Fibroblast of lung (primary cell): ENCODE data around the gene VDAC2. TPM values are rescaled to one million over a fixed set of nuclear protein-coding genes. Genes with fewer than 3 reads are reported as not detected.

ENCODE experiments used
- DNase-seq, 2 donors: peaks; one replicate each; pipeline versions ENCODE4 v3.0.0 to v3.0.0-alpha.2; 2010; ENCODE audit warnings: low read depth in 2 of 2
- H2AFZ ChIP-seq: 2 replicates; pipeline ENCODE4 v1.5.1; 2012; ENCODE audit warnings: low read length, control low read depth, inconsistent platforms
- H3K27ac ChIP-seq: 2 replicates; pipeline ENCODE4 v1.5.1; 2011; ENCODE audit warnings: low read length, control low read depth; ENCODE audit not compliant: insufficient read depth
- H3K27me3 ChIP-seq: 2 replicates; pipeline ENCODE4 v1.5.1; 2011; ENCODE audit warnings: mild to moderate bottlenecking, low read length; ENCODE audit not compliant: control insufficient read depth, insufficient read depth
- H3K36me3 ChIP-seq: 2 replicates; pipeline ENCODE4 v1.5.1; 2011; ENCODE audit warnings: low read length; ENCODE audit not compliant: control insufficient read depth, insufficient read depth
- H3K4me1 ChIP-seq: 2 replicates; pipeline ENCODE4 v1.5.1; 2011; ENCODE audit warnings: low read length; ENCODE audit not compliant: control insufficient read depth, insufficient read depth; ENCODE audit errors: extremely low read depth
- H3K4me2 ChIP-seq: 2 replicates; pipeline ENCODE4 v1.5.1; 2011; ENCODE audit warnings: low read length, control low read depth; ENCODE audit not compliant: insufficient read depth; ENCODE audit errors: extremely low read depth
- H3K4me3 ChIP-seq, 4 experiments: fragments of 200-600 bp in 1 of 4; sonication (generic) in 1 of 4; replicated peaks in 1 of 4; 2 replicates each; pipeline ENCODE4 v1.5.1; 2011 to 2016; ENCODE audit warnings: low read length in 4 of 4, low read depth in 3 of 4, mild to moderate bottlenecking in 3 of 4, control low read depth in 2 of 4, inconsistent platforms in 1 of 4, mixed read lengths in 1 of 4; ENCODE audit not compliant: insufficient read depth in 1 of 4; ENCODE audit errors: control extremely low read depth in 1 of 4
- H3K79me2 ChIP-seq: 2 replicates; pipeline ENCODE4 v1.5.1; 2012; ENCODE audit warnings: mild to moderate bottlenecking, low read length, inconsistent platforms; ENCODE audit not compliant: control insufficient read depth, insufficient read depth
- H3K9ac ChIP-seq: 2 replicates; pipeline ENCODE4 v1.5.1; 2011; ENCODE audit warnings: mild to moderate bottlenecking, low read length, control low read depth; ENCODE audit not compliant: insufficient read depth
- H3K9me3 ChIP-seq: 2 replicates; pipeline ENCODE4 v1.5.1; 2012; ENCODE audit warnings: low read depth, low read length; ENCODE audit not compliant: control insufficient read depth, insufficient read depth
- H4K20me1 ChIP-seq: 2 replicates; pipeline ENCODE4 v1.5.1; 2011; ENCODE audit warnings: low read length; ENCODE audit not compliant: control insufficient read depth, insufficient read depth; ENCODE audit errors: extremely low read depth
- CTCF ChIP-seq, 2 donors: IDR thresholded peaks in 1 of 2; conservative IDR thresholded peaks in 1 of 2; 1 replicate in 1 of 2; 2 replicates in 1 of 2; pipeline ENCODE4 v1.5.1; 2011 to 2012; ENCODE audit warnings: low read length in 2 of 2, control low read depth in 1 of 2, inconsistent platforms in 1 of 2, low read depth in 1 of 2, mild to moderate bottlenecking in 1 of 2
- EZH2 ChIP-seq: IDR thresholded peaks from 2 replicates; pipeline ENCODE4 v1.5.1; 2012; ENCODE audit warnings: low read length, control low read depth, mild to moderate bottlenecking; ENCODE audit errors: missing control alignments
- polyA plus RNA-seq, 2 donors: library from polyadenylated mRNA; depleted of rRNA in 1 of 2; stranded (reverse) in 1 of 2; unstranded in 1 of 2; fragments of >200 nt; gene quantifications; 2 replicates each; pipeline ENCODE4 v1.2.1, GENCODE V29; 2011 to 2012; ENCODE audit warnings: missing spikeins in 1 of 2
- total RNA-seq: library from RNA; depleted of rRNA; stranded (reverse); fragments of >200 nt; gene quantifications from 2 replicates; pipeline ENCODE4 v1.2.1, GENCODE V29; 2014

Gene VDAC2
- total and polyA plus RNA-seq, 2 donors (not counting 1 experiment from before 2014, with no cell fraction given): 151 to 208 TPM

DNA sequence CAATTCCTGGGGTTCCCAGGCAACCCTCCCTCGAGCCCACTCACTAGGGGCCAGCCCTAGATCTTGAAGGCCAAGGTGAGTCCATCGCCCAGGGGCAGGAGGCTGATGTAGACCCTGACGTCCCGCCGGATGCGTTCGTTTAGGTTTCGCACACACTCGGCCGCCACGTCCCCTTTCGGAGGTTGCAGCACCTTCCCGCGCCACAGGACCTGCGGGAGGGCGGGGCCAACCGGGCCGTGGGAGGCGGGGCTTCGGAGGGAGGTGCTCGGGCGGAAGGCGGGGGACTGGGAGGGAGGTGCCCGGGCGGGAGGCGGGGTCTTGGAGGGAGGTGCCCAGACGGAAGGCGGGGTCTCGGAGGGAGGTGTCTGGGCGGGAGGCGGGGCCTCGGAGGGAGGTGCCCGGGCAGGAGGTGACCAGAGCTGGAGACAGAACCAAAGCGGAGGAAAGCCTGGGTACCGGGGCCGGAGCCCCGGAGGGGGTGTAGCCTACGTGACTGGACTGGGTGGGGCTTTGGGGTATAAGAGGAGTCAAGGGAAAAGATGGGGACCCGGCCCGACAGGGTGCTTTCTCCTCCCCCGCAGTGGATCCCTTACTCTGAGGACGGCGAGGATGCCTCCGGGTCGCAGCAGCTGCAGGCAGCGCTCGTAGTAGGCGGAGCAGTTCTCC is 23.6 kb downstream of the VDAC2 start:
- Histone ChIP-seq H2AFZ (peak overlapping the region; percentile 69), H3K4me2 (peak overlapping the region; percentile 96), H3K9me3 (no peaks in the 10 kb centered on the region), H3K27me3 (no peaks in the 10 kb centered on the region), H4K20me1 (no peaks in the 10 kb centered on the region), H3K27ac (peak overlapping the region; percentile 34), H3K79me2 (peaks cover 5% of the 10 kb centered on the region), H3K4me3 (peak overlapping the region; percentile 16 to 69 (median 60)), H3K9ac (peak overlapping the region; percentile 65), H3K4me1 (peaks cover 5% of the 10 kb centered on the region), H3K36me3 (peaks cover 9% of the 10 kb centered on the region)
- TF ChIP-seq EZH2: no peak
- no peak for TF ChIP-seq CTCF (conservative IDR thresholded peaks at IDR 0.05 in 1 of 2, IDR thresholded peaks at IDR 0.05 in 1 of 2; ENCODE audit: low read depth in 1 of 2, low read length in 2 of 2)
- DNase-seq: peak; percentile 83 to 84

DNA sequence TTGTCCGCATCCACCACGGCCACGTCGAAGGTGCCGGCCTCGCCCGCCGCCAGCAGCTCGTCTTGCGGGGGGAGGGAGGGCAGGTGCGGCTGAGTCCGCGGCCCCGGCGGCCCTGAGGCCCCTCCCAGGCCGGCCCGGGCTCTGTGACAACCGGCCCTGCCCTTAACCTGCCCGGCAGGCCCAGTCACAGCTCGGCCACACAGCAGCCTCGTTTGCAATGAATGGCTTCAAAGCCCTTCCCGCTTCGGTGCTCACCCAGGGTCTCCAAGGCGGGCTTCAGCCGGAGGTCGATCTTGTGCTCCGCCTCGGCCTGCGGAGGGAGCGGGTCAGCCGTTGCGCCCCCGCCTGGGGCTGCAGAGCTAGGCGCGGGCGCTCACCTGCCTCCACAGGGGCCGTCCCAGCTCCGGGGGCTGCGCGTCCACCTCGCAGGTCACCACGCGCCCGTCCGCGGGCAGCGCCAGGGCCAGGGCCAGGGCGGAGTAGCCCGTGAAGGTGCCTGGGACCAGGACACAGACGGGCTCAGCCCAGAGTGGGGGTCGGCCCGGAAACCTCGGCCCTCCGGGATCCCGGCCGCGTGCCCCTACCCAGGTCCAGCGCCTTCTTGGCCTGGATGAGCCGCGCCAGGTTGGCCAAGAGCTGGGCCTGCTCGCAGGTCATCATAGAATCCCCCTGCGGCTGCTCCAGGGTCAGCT is 24.2 kb downstream of the VDAC2 start:
- peak overlapping the region; percentile 47 to 69 (median 60) for H3K4me3 ChIP-seq
- H2AFZ ChIP-seq: peak overlapping the region; percentile 69
- H3K27me3 ChIP-seq: no peaks in the 10 kb centered on the region
- H3K4me1 ChIP-seq: peaks cover 5% of the 10 kb centered on the region
- peak overlapping the region; percentile 65 for H3K9ac ChIP-seq
- peak overlapping the region; percentile 28 for H3K27ac ChIP-seq
- peaks cover 2% of the 10 kb centered on the region for H3K79me2 ChIP-seq
- DNase-seq: no peak
- TF ChIP-seq CTCF (conservative IDR thresholded peaks at IDR 0.05 in 1 of 2, IDR thresholded peaks at IDR 0.05 in 1 of 2; ENCODE audit: low read depth in 1 of 2, low read length in 2 of 2) (no peak), EZH2 (no peak)
- peaks cover 9% of the 10 kb centered on the region for H3K36me3 ChIP-seq
- H3K9me3 ChIP-seq: no peaks in the 10 kb centered on the region
- peak overlapping the region; percentile 96 for H3K4me2 ChIP-seq
- H4K20me1 ChIP-seq: no peaks in the 10 kb centered on the region

GRCh38 chr10:75235375-75236177 is 25.0 kb downstream of the VDAC2 start, which contains the start of gene COMTD1:
Gene COMTD1, minus strand, starts transcription at chr10:75235957. Its CDS starts 29 bp downstream, at chr10:75235928.
- peak within 1 kb of the TSS; percentile 28 for H3K27ac ChIP-seq
- H3K4me3 ChIP-seq: peak within 1 kb of the TSS; percentile 47 to 69 (median 60)
- DNase-seq: peak; percentile 76 to 82
- H3K4me1 ChIP-seq: peaks cover 5% of the 10 kb centered on the region
- peaks cover 2% of the 10 kb centered on the region for H3K79me2 ChIP-seq
- no peaks in the 10 kb centered on the region for H3K27me3 ChIP-seq
- TF ChIP-seq CTCF (conservative IDR thresholded peaks at IDR 0.05 in 1 of 2, IDR thresholded peaks at IDR 0.05 in 1 of 2; ENCODE audit: low read depth in 1 of 2, low read length in 2 of 2): peak; percentile 99 to 100
- TF ChIP-seq EZH2: no peak
- peak within 1 kb of the TSS; percentile 69 for H2AFZ ChIP-seq
- H4K20me1 ChIP-seq: no peaks in the 10 kb centered on the region
- no peaks in the 10 kb centered on the region for H3K9me3 ChIP-seq
- peak within 1 kb of the TSS; percentile 65 for H3K9ac ChIP-seq
- peaks cover 9% of the 10 kb centered on the region for H3K36me3 ChIP-seq
- H3K4me2 ChIP-seq: peak within 1 kb of the TSS; percentile 96
